GM18520 (cell line): ENCODE data around the gene RIC8B.
"Not testable (repeated sequence)": the region's sequence is repeated elsewhere in the genome, so short reads cannot be mapped to it uniquely, and the experiment has no call there.

Experiments
- ATAC-seq: cut with Tn5 transposase; IDR thresholded peaks from one replicate; pipeline ENCODE4 v1.9.1; 2021; ENCODE audit not compliant: unreplicated experiment

The RIC8B gene

DNA sequence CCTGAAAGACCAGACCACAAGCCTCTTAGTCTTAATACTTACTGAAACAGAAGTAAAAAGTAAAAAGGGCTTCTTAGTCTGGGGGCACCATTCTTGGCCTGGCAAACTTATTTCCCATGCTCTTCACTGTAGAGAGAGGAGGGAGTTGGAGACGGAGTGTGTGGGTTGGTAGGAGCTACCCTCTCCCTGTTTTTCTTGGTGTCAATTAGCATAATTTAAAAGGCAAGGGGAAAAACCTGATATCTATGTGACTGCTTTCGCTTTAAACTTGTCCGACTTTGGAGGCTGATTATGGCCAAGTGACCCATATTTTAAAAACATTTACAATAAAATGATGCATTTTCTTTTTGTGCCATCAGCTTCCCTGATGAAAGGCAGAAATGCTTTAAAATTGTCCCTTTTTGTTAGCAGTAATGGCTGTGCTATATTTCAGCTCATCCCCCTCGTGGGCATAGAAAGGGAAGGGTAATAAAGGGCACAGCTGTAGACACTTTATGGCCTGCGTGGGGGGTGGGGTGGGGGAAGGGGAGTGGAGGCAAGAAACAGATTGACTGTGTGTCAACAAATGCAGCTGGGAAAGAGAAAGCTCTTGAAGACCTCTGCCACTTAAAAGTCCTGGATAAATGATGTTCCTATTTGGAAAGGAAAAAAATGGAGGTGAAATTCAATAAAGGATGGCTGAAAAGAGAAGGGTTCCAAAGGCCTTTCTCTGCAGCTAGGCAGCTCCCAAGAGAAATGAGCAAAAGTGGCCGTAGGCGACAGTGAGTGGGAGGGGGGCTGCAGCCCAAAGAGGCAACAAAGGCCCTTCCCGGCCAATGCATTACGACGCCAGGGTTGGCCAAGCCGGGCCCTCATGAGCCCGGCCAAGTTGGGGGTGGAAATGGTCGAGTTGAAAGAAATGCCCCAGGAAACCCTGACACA lies 123.8 kb downstream of the RIC8B start:
- ATAC-seq = no peak

DNA sequence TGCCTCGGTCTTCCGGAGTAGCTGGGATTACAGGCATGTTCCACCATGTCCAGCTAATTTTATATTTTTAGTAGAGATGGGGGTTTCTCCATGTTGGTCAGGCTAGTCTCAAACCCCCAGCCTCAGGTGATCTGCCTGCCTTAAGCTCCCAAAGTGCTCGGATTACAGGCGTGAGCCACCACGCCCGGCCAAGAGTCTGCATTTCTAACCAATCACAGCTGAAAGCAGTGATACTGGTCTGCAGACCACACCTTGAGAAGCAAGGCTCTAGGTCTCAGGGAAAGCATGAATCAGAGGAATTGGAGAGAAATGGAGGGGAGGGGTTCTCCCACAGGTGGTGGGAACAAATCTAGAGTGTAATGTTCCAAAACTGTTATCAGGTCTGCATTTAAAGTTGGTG lies 126.1 kb downstream of the RIC8B start:
- no peak for ATAC-seq

DNA sequence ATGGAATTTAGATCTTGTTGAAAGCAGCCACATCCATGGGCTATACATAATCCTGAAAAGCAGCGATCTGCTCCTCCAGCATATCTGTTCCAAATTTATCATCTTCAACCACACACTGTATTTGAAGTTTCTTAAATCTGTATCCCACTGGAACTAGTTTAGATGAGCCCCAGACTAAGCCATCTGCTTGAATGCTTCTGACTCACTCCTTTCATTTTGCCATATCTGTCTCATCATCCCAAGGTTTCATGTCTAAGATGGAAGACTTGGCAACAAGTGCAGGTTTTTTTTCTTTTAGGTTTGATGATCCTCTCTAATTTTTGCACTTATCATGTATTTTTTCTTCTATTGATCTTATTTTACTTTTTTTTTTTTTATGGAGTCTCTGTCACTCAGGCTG lies 126.8 kb downstream of the RIC8B start:
- no peak for ATAC-seq

DNA sequence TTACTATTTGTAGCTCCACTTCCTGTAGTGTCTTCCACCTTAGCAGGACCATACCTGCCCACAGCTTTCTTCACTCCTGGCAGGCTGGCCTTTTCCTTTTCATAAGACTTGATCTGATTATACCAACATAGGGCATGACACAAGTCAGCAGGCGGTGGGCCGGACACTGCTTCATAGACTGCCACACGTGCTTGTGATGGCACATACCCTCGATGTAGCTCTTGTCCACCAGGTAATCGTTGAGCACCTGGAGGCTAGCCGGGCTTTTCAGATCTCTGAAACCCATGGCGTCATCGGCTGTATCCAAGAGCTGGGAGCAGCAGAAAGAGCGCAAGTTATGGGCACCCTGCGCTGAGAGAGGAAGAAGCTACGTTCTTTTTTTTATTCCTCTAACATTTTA lies 127.6 kb downstream of the RIC8B start:
- ATAC-seq = no peak

DNA sequence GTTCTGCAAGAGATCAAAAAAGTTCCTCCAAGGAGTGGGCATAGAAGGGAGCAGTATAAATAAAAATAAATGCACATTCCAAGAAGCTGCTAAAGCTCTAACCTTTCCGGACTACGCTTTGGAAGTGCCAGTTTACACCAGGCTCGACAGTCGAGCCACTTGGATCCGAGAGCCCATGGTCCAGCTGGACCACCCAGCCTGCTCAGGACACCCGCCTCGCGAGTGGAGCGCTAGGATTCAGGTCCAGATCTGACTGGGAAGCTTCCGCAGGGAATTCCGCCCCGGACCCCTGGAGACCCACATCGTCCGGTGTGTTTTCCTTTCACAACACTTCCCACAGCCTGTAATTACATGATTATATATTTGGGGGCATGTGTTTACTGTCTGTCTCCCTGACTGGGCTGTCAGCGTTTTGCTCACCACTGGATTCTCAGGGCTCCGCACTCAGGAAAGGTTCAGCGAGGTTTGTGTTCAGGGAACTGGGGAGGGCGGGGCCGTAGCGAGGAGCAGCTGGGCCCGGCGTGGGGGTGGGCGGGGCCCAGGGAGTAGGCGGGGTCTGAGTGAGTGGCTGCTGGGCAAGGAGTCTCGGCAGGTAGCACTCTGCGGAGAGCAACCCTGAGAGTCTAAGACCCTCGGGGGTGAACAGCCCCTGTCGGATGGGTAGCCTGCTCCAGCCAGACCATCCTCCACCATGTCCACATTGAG lies 128.9 kb downstream of the RIC8B start:
- ATAC-seq = no peak

DNA sequence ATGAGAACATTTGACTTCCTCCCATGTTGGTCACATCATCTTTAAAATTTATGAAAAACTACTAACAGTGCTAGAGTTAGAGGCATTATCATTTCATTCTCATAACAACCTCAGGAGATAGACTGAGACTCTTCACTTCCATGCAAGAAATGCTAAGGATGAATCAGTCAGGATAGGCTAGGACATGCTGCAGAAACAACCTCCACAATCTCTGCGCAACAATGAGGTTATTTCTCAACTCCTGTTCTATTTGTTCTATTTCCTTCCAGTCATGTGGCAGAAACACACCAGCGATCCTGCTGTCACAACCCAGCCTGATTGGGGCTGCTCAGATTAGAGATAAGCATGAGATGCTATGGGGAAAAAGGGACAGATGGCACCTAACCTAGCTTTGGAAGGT lies 132.2 kb downstream of the RIC8B start:
- no peak for ATAC-seq

DNA sequence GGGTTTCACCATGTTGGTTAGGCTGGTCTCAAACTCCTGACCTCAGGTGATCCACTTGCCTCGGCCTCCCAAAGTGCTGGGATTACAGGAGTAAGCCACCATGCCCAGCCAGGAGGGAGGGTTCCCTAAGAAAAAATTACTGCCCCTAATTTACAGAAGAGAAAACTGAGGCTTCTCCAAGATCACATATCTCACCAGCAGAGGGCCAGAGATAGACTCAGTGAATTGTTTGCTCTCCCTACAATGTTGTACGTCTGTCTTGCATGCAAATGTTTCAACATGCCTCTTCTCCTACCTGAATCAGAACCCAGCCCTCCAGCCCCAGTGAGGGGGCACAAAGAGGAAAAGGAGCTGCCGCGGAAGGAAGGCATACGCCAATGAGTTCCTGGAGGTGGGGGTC lies 132.9 kb downstream of the RIC8B start:
- no peak for ATAC-seq

DNA sequence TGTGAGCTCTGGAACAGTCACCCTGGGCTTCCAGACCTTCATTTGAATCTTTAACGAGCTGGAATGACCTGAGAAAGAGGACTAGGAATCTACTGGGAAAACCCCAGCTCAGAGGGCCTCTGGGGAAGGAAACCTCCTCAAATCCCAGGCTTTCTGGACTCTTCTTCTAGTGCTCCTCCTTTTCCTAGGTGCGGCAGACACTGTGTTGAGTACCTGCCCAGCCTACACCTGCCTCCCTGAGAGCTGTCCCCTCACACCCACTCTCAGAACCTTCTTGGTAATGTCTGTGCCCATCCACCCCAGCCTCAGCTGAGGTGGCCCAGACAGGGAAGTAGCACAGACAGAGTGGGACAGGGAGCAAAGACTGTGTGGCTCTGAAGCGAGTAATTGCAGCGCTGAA lies 133.4 kb downstream of the RIC8B start:
- ATAC-seq = no peak

DNA sequence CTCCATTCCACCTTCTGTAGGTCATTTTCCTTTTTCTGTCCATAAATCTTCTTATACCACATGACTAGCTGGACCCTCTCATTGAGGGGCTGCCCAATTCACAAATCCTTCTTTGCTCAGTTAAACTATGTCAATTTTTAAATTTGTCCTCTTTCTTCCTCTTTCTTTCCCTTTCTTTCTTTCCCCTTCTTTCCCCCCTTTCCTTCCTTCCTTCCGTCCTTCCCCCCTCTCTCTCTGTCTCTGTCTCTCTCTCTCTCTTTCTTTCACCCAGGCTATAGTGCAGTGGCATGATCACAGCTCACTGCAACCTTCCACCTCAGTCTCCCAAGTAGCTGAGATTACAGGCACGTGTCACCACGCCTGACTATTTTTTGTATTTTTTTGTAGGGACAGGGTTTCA lies 134.1 kb downstream of the RIC8B start:
- no peak for ATAC-seq

DNA sequence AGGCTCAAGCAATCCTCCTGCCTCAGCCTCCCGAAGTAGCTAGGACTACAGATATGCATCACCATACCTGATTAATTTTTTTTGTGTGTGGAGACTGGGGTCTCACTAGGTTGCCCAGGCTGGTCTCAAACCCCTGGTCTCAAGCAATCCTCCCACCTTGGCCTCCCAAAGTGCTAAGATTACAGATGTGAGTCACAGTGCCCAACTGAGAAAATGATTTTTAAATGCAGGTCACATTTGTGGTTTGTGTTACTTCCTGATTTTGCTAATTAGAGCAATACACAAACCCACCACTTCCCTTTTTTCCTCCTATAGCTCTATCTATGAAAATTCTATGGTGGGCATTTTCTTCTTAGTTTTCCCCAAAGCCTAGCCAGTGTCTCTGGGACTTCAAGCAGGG lies 135.7 kb downstream of the RIC8B start:
- ATAC-seq = peak; percentile 53

DNA sequence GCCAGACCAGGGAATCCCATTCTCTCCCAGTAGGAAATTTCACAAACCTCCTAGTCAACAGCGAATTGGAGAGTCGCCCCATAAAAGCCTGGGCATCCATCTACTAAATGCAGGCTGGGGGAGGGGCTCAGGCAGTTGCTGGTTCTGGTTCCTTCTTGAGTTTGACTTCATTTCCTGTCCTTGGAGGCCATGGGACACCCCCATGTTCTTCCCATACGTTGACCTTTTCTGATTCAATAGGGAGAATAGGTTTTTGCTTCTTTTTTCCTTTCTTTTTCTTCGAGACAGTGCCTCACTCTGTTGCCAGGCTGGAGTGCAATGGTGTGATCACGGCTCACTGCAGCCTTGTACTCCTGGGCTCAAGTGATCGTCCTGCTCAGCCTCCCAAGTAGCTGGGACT lies 137.1 kb downstream of the RIC8B start:
- ATAC-seq = no peak

DNA sequence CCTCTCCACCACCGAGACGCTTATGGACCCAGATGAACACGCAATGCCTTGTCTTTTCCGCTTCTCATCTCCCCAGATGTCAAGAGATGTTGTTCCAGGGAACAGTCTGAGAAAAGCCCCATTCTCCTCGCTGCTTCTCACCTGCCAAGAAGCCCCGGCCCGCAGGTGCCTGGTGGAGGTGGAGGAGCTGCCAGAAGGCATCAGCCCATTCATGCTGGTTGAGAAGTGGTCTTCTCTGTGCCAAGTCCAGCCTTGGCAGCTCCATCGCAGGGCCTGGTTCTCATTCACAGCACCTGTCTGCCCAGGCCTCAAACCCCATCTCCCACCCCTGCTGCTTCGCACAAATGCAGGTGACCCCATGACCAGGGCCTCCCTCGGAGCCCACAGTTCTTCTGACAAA lies 139.0 kb downstream of the RIC8B start:
- no peak for ATAC-seq

DNA sequence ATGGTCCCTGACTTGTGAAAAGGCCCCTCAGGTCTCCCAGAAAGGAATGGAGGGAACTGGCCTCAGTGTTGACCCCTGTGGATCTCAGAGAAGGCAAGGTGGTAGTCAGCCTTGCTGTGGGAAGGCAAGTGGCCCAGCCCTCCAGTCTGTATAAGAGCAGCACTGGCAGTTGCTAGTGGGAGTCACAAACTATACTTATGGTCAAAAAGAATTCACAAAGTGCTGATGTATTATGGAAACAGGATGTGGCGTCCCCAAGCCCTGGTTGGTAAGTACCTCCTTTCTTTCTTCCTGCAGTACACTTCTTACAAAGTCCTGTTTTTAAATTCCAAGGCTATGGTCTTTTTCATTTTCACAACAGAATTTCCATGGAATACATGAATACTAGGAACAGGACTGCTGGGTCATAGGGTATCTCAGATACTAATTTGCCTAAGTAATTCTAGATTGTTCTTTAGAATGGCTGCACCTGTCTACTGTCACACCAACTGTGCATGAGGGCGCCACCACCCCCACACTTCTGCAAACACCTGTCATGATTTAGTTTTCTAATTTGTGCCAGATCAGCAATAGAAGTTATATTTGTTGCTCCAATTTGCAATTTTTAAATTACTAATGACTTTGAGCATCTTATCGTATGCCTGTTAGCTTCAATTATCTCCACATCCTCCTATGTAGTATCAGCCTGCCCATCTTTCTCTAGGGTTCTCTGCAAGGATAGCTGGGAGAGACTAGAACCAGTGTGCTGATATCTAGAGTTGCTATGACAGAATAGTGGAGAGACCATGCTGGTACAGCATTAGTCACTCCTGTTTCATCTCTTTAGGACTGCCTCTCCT lies 140.5 kb downstream of the RIC8B start:
- peak; percentile 48 for ATAC-seq

DNA sequence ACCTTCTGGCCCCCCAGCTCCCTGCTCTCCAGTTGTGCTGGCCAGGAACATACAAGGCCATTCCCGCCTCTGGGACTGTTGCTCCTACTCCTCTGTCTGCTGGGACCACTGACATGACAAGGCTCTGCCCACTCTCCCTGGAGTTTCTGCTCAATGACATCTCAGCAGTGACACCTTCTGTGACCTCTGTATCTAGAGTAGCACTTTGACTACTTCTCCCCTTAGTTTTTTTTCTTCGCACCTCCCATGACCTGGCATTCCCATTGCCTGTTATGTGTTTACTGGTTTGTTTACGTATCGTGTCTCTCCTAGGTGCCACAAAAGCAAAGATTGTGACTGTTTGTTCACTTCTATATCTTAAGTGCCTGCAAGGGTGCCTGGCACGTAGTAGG lies 141.1 kb downstream of the RIC8B start:
- ATAC-seq = no peak

DNA sequence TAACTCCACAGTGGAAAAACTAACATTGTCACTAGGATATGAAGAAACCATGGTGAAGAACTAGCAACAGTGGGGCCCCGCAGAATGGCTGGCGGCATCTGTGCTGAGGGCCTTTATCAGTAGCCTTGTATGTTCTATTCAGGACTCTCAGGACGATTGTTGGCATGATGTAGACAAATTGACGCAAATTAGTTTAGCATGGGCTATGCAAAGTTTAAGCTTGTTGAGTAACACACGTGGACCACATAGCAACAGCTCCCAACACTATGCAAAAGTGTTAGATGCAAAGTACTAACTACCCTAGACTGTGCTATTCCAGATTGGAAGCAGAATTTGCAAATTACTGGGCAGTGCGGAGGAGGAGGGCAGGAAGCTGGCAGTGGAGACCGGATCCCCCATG lies 143.0 kb downstream of the RIC8B start:
- ATAC-seq = no peak

DNA sequence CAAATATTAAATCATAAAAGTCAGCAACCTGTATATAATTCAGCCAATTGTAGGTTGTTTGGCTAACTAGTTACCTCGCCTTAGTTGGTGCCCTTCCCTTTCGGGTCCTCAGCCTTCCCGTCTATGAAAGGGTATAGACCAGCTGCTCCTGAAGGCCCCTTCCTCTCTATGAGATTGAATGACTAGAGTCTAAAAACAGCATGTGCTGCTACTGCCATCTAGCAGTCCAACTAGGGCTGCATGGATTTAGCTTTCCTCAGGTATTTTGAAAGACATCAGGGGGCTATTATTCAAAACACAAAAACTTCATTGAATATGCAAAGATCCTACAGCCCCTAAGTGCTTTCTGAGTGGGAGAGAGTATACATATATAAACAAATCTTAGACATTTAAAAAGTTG lies 144.3 kb downstream of the RIC8B start:
- no peak for ATAC-seq

DNA sequence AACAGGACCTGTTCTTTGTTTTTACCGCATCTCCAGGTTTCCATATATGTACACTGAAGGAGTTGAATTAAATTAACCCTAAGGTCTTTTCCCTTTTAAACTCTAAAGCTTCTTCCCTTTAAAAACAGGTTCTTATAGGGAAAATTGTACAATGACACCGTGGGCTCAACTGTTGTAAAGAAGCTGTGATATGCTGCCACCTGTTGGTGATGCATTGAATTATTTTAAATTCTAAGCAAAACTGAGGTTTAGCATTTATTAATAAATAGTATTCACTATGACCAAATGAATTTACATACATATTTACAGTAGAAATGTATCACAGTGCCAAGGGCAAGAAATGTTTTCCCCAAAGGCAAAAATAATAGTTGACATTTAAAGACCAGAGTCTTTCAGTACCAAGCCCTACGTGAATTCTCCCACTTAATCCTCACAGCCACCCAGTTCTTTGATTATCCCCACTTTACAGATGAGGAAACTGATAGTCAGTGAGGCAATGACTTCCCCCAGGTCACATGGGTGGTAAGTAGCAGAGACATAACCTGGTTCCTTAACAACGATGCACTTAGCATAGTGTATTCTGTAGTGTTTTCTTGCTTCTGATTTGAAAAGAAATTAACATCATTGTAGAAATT lies 145.5 kb downstream of the RIC8B start:
- no peak for ATAC-seq

DNA sequence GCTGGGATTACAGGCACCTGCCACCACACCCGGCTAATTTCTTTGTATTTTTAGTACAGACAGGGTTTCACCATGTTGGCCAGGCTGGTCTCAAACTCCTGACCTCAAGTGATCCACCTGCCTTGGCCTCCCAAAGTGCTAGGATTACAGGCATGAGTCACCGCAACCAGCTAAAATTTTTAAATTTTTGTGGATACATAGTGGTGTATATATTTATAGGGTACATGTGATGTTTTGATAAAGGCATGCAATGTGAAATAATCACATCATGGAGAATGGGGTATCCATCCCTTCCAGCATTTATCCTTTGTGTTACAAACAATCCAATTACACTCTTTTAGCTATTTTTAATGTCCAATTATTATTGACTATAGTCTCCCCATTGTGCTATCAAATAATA lies 147.5 kb downstream of the RIC8B start:
- ATAC-seq = not testable (repeated sequence)

DNA sequence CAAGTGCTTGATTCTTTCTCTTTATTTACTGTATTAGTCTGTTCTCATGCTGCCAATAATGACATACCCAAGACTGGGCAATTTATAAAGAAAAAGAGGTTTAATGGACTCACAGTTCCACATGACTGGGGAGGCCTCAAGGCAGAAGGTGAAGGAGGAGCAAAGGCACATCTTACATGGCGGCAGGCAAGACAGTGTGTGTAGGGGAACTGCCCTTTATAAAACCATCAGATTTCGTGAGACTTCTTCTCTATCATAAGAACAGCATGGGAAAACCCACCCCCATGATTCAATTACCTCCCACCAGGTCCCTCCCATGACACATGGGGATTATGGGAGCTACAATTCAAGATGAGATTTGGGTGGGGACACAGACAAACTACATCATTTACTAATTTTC lies 149.1 kb downstream of the RIC8B start:
- ATAC-seq = not testable (repeated sequence)

DNA sequence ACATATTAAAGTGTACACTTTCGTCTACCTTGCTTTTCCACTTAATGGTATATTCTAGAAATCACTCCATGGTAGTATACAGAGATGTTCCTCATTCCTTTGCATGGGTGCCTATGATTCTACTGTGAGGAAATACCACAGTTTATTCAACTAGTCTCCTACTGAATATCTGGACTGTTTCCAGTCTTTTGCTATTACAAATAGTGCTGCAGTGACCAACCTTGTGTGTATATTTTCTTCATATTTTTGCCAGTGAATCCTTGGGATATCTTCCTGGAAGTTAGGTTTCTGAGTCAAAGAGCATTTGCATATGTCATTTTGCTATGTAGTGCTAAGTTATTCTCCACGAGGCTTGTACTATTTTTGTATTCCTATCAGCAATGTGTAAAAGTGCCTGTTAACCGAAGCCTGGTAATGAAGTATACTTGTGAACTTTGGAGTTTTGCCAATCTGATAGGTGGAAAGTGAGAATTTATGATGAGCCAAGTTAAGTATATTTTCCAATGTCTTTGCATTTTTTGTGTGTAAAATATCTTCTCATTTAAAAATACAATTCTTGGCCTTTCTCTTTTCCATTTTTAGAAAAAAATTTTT lies 149.9 kb downstream of the RIC8B start:
- ATAC-seq = no peak

DNA sequence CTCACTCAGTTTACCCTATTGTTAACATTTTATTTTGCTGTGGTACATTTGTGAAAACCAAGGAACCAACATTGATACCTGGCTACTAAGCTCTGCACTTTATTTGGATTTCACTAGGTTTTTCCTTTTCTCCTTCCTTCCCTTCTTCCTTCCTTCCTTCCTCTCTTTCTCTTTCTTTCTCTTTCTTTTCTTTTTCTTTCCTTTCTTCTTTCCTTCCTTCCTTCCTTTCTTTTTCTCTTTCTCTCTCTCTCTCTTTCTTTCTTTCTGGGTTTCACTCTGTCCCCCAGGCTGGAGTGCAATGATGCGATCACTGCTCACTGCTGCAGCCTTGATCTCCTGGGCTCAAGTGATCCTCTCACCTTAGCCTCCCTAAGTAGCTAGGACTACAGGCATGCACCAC lies 152.2 kb downstream of the RIC8B start:
- ATAC-seq = no peak
